Spleen (tissue), 11 donors: Measurements from ENCODE around the gene GLIPR1. TPM values are rescaled to one million over a fixed set of nuclear protein-coding genes. Genes with fewer than 3 reads are reported as not detected.

Experiments used
- DNase-seq: peaks from one replicate; pipeline ENCODE4 v3.0.0-alpha.2; 2020
- H3K27ac ChIP-seq, 8 donors: fragments of 200-600 bp; sonication (generic) in 7 of 8; 1 replicate in 4 of 8; 2 replicates in 4 of 8; pipeline versions ENCODE4 v1.5.0 to v1.8.0; 2016 to 2021; ENCODE audit warnings: inconsistent platforms in 4 of 8, mild to moderate bottlenecking in 4 of 8, moderate library complexity in 1 of 8
- H3K27me3 ChIP-seq, 7 donors: fragments of 200-600 bp; sonication (generic) in 6 of 7; replicated peaks in 1 of 7; 1 replicate in 4 of 7; 2 replicates in 3 of 7; pipeline versions ENCODE4 v1.5.0 to v1.8.0; 2016 to 2021; ENCODE audit warnings: inconsistent platforms in 3 of 7, mild to moderate bottlenecking in 1 of 7
- H3K36me3 ChIP-seq, 6 donors: fragments of 200-600 bp; sonication (generic) in 5 of 6; 1 replicate in 4 of 6; 2 replicates in 2 of 6; pipeline versions ENCODE4 v1.5.0 to v1.8.0; 2016 to 2021; ENCODE audit warnings: inconsistent platforms in 2 of 6
- H3K4me1 ChIP-seq, 6 donors: fragments of 200-600 bp; sonication (generic) in 5 of 6; 1 replicate in 3 of 6; 2 replicates in 3 of 6; pipeline versions ENCODE4 v1.5.0 to v1.8.0; 2016 to 2021; ENCODE audit warnings: inconsistent platforms in 3 of 6
- H3K4me3 ChIP-seq, 8 donors: fragments of 200-600 bp; sonication (generic) in 7 of 8; 1 replicate in 4 of 8; 2 replicates in 4 of 8; pipeline versions ENCODE4 v1.5.0 to v1.8.0; 2016 to 2021; ENCODE audit warnings: inconsistent platforms in 4 of 8, mild to moderate bottlenecking in 4 of 8, moderate library complexity in 2 of 8
- H3K9me3 ChIP-seq, 8 donors: fragments of 200-600 bp; sonication (generic) in 7 of 8; 1 replicate in 4 of 8; 2 replicates in 4 of 8; pipeline versions ENCODE4 v1.5.0 to v1.8.0; 2016 to 2021; ENCODE audit warnings: inconsistent platforms in 4 of 8
- POLR2A ChIP-seq, 3 donors: fragments of 450-650 bp; IDR thresholded peaks; one replicate each; pipeline ENCODE4 v1.5.1; 2017; ENCODE audit warnings: antibody characterized with exemption in 3 of 3, mild to moderate bottlenecking in 1 of 3
- POLR2AphosphoS5 ChIP-seq, 3 donors: sonication (generic); formaldehyde crosslinking; IDR thresholded peaks; one replicate each; pipeline ENCODE4 v1.5.1; 2017; ENCODE audit warnings: antibody characterized with exemption in 3 of 3
- WGBS, 5 donors: extraction: QIAGEN DNeasy Blood & Tissue Kit in 3 of 5; methylation state at CpG; one replicate each; pipeline versions ENCODE4 v1.1.5 to v1.1.7; 2013 to 2018; 5-methylcytosine and 5-hydroxymethylcytosine counted together
- intact Hi-C: fragments of 100-400 bp; cut with DNase I; formaldehyde crosslinking; loops from one replicate; pipeline ENCODE4 v1.15.0; 2023; ENCODE audit warnings: low total_unique reads
- polyA plus RNA-seq, 3 donors: library from polyadenylated mRNA; stranded (reverse); fragments of 200-250 nt; gene quantifications; one replicate each; pipeline ENCODE4 v1.2.1, GENCODE V29; 2013
- total RNA-seq, 7 donors: library from RNA; depleted of rRNA in 3 of 7; stranded (reverse); fragments of >200 nt in 3 of 7; fragmentation: NEBNext Ultra II Directional in 4 of 7; extraction: Animal tissue kit (Norgen Biotek cat#: 25700) in 4 of 7; gene quantifications; one replicate each; pipeline versions ENCODE4 v1.1.0 to v1.2.1, GENCODE V29; 2016 to 2021
- TF ChIP-seq, protein P1 (sequence below), 11 experiments: fragments of 200-600 bp in 7 of 11; fragments of 450-650 bp in 4 of 11; sonication (generic) in 4 of 11; IDR thresholded peaks in 8 of 11; conservative IDR thresholded peaks in 3 of 11; 1 replicate in 7 of 11; 2 replicates in 4 of 11; pipeline versions ENCODE4 v1.4.0 to v1.8.0; 2016 to 2021; ENCODE audit warnings: antibody characterized with exemption in 11 of 11, inconsistent platforms in 4 of 11, mild to moderate bottlenecking in 1 of 11
- donor health status: healthy with polysubstance abuse.
- donor health status: DM: no; HTN: no; CAD: no; lungs with moderate emphysema.
- donor health status: DM: no; HTN: no; CAD: no.
- donor health status: Bipolar disorder and iron deficiency.
- donor health status: healthy.
- donor health status: DM: no; HTN: no; CAD: no.
- donor health status: DM: yes; HTN: yes; CAD: no.

Gene GLIPR1
- total and polyA plus RNA-seq, 10 donors: 11.7 to 72.6 (median 54.7) TPM

DNA sequence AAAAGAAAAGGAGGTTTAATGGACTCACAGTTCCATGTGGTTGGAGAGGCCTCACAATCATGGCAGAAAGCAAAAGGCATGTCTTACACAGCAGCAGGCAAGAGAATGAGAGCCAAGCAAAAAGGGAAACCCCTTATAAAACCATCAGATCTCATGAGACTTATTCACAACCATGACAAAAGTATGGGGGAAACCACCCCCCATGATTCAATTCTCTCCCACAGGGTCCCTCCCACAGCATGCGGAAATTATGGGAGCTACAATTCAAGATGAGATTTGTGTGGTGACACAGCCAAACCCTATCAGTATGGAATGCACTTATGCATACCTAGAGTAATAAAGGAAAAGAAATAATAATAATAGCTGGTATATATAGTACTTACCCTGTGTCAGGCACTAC lies 4.5 kb upstream of the GLIPR1 start:
- intact Hi-C loops: no loop called here
- peaks cover 5 to 60% (median 46%) of the 10 kb centered on the region in 6 donors for H3K4me1 ChIP-seq
- 84 to 93% (median 90%) methylated on average over 1 of the region's 1 CpG for WGBS, 5 donors
- no peaks in the 10 kb centered on the region for H3K9me3 ChIP-seq
- H3K27me3 ChIP-seq: no peaks in the 10 kb centered on the region
- TF ChIP-seq POLR2AphosphoS5 (IDR thresholded peaks at IDR 0.05) (no peak), POLR2A (IDR thresholded peaks at IDR 0.05) (no peak)
- TF ChIP-seq, protein P1, sequence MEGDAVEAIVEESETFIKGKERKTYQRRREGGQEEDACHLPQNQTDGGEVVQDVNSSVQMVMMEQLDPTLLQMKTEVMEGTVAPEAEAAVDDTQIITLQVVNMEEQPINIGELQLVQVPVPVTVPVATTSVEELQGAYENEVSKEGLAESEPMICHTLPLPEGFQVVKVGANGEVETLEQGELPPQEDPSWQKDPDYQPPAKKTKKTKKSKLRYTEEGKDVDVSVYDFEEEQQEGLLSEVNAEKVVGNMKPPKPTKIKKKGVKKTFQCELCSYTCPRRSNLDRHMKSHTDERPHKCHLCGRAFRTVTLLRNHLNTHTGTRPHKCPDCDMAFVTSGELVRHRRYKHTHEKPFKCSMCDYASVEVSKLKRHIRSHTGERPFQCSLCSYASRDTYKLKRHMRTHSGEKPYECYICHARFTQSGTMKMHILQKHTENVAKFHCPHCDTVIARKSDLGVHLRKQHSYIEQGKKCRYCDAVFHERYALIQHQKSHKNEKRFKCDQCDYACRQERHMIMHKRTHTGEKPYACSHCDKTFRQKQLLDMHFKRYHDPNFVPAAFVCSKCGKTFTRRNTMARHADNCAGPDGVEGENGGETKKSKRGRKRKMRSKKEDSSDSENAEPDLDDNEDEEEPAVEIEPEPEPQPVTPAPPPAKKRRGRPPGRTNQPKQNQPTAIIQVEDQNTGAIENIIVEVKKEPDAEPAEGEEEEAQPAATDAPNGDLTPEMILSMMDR (IDR thresholded peaks at IDR 0.05 in 8 of 11, conservative IDR thresholded peaks at IDR 0.05 in 3 of 11): no peak
- H3K36me3 ChIP-seq: no peaks in the 10 kb centered on the region
- no peak overlapping the region for H3K27ac ChIP-seq
- no peak overlapping the region for H3K4me3 ChIP-seq
- DNase-seq: no peak

GRCh38 chr12:75477137-75477536 lies 3.4 kb upstream of the GLIPR1 start:
- DNase-seq: no peak
- WGBS, 5 donors: 74 to 90% (median 83%) methylated on average over 2 of the region's 2 CpGs
- Histone ChIP-seq H3K4me3 (no peak overlapping the region), H3K4me1 (peaks cover 5 to 58% (median 46%) of the 10 kb centered on the region in 6 donors), H3K36me3 (no peaks in the 10 kb centered on the region), H3K27ac (peak overlapping the region in 1 of 8 donors; percentile 95), H3K9me3 (no peaks in the 10 kb centered on the region), H3K27me3 (no peaks in the 10 kb centered on the region)
- intact Hi-C loops: no loop called here
- no peak for TF ChIP-seq POLR2AphosphoS5 (IDR thresholded peaks at IDR 0.05)
- TF ChIP-seq, protein P1 (IDR thresholded peaks at IDR 0.05 in 8 of 11, conservative IDR thresholded peaks at IDR 0.05 in 3 of 11): no peak
- TF ChIP-seq POLR2A (IDR thresholded peaks at IDR 0.05): no peak

DNA sequence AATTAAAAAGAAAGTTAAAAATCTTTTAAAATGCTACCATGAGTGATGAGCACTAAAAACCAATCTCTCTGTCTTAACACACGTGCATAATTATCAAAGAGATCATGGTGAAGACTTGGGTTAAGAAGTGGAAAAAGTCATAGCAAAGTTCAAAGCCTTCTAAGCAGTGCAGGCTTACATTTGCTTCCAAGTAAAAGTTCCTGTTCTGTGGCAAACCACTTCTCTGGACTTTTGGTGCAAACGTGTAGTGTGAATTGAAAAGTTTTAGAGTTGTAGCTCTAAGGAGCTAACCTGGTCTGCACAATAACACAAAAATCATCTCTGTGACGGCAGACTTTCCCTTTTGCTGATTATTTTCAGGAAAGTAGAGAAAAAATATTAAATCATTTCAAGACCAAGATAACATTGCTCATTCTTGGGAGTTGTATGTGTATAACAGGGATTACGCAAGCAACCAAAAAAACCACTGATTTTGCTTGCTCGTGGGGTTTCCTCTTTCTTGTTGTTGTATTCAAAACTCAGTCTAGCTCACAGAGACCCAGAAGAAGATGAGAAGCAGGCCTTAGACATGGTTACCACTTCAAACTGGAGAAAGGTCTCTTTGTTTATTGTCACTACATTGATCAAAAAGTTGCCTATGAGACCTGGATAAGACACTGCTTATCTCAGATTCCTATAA lies 2.3 kb upstream of the GLIPR1 start:
- no peak for DNase-seq
- peaks cover 5 to 59% (median 51%) of the 10 kb centered on the region in 6 donors for H3K4me1 ChIP-seq
- no peaks in the 10 kb centered on the region for H3K27me3 ChIP-seq
- 21 to 34% (median 31%) methylated on average over 5 of the region's 5 CpGs for WGBS, 5 donors
- H3K9me3 ChIP-seq: no peaks in the 10 kb centered on the region
- peak overlapping the region; percentile 80 to 95 (median 92) for H3K27ac ChIP-seq
- TF ChIP-seq POLR2AphosphoS5 (IDR thresholded peaks at IDR 0.05) (no peak), POLR2A (IDR thresholded peaks at IDR 0.05) (no peak)
- TF ChIP-seq, protein P1 (IDR thresholded peaks at IDR 0.05 in 8 of 11, conservative IDR thresholded peaks at IDR 0.05 in 3 of 11): no peak
- intact Hi-C loops: no loop called here
- no peaks in the 10 kb centered on the region for H3K36me3 ChIP-seq
- peak overlapping the region in 1 of 8 donors; percentile 32 for H3K4me3 ChIP-seq

- no peak for TF ChIP-seq POLR2AphosphoS5 (IDR thresholded peaks at IDR 0.05)
- no peak for TF ChIP-seq POLR2A (IDR thresholded peaks at IDR 0.05)
- TF ChIP-seq, protein P1 (IDR thresholded peaks at IDR 0.05 in 8 of 11, conservative IDR thresholded peaks at IDR 0.05 in 3 of 11): no peak
- WGBS, 5 donors: 7 to 28% (median 23%) methylated on average over 2 of the region's 2 CpGs
Observed at GRCh38 chr12:75479963-75480461, 543 bp upstream of the GLIPR1 start.

More at GRCh38 chr12:75479963-75480461, 543 bp upstream of the GLIPR1 start:
- H3K27me3 ChIP-seq: no peaks in the 10 kb centered on the region
- H3K27ac ChIP-seq: peak overlapping the region; percentile 80 to 95 (median 92)
- H3K36me3 ChIP-seq: peaks cover 0 to 15% (median 0%) of the 10 kb centered on the region in 6 donors
- intact Hi-C loops: no loop called here
- DNase-seq: no peak
- H3K9me3 ChIP-seq: no peaks in the 10 kb centered on the region
- peak overlapping the region in 7 of 8 donors; percentile 44 to 77 (median 46) for H3K4me3 ChIP-seq
- H3K4me1 ChIP-seq: peaks cover 5 to 77% (median 68%) of the 10 kb centered on the region in 6 donors
